Dedifferentiated amniotic fluid mesenchymal stem cell (primary cell): ENCODE measurements around the gene TEX10.
"Not testable (repeated sequence)": the region's sequence is repeated elsewhere in the genome, so short reads cannot be mapped to it uniquely, and the experiment has no call there.

Experiments
- DNase-seq: peaks from one replicate; pipeline ENCODE4 v3.0.0-alpha.2; 2016; ENCODE audit errors: extremely low spot score

TEX10 gene

DNA sequence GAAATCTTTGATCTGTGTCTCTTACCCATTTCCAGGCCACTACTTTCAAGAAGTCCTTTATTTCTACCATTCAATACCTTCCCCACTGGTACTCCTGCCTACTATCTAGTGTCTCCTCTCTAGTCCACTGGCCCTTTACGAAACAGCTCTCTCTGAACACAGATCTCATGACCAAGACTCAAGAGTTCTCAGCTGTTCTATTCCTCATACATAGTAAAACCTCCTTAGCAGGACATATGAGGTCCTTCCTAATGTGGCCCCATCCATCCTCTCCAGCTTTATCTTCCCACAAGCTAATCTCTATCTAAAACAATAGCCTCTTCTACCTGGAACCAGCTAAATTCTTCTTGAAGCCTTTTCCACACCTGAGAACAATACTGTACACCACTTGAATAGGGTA is 2.6 kb downstream of the TEX10 start:
- DNase-seq, result no peak

DNA sequence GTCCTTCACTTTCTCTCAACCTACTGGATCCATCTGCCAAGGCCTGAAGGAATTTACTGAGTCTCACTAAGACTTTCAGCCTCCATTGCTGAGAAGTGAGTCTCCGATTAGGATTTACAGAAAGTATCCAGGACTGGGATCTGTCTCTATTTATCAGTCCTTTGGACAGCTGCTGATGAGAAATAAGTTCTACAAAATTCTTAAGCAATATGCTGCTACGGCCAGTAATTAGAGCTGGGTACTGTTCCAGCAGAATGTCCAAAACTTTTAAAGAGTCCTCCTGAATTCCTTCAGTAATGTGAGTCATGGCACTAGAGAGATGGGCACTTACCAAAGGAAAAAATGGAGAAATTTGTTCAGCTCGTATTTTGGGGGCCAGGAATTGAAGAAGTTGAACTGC is 5.9 kb downstream of the TEX10 start:
- peak; percentile 68 for DNase-seq

- DNase-seq, result no peak
Measured at GRCh38 chr9:100341889-100342288, 10.9 kb downstream of the TEX10 start.

GRCh38 chr9:100340224-100340623 is 12.5 kb downstream of the TEX10 start:
- no peak for DNase-seq

GRCh38 chr9:100338736-100339135 is 14.0 kb downstream of the TEX10 start:
- not testable (repeated sequence) for DNase-seq

- DNase-seq, result peak; percentile 61
Measured at GRCh38 chr9:100324594-100325200, 28.0 kb downstream of the TEX10 start.

DNA sequence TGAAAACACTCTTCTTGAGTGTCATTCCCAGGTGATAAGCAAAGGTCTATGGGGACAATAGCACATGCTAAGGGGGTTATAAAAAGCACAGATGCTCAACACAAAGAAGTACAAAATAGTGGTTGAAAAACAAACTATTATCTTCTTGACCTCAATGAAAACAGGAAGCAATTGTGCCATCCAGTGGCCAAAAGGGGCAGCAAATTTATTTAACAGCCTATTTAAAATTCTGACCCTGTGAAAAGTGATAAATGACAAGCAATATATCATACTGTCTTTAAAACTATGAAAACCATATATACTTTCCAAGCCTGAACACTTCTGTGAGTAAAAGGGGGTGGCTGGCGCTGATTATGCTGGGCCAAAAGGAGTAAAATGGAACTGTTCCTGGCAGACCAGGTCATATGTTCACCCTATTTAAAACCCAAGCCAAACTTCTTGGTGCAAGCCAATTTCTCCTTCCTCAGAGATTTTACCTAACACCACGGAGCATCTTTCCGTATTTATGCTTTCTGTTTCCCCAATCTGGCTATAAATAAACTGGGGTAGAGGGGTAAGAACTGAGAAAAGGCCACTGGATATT is 29.7 kb downstream of the TEX10 start:
- DNase-seq, result peak; percentile 64

DNA sequence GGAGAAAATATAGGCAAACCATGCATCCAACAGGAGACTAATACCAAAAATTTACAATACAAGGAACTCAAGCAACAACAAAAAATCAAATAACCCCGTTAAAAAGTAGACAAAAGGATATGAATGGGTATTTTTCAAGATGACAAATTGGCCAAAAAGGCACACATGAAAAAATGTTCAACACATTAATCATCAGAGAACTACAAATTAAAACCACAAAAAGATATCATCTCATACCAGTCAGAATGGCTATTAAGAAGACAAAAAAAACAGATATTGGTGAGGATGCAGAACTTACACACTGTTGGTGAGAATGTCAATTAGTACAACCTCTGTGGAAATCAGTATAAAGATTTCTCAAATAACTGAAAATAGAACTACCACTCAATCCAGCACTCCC is 35.0 kb downstream of the TEX10 start:
- DNase-seq, result no peak

DNA sequence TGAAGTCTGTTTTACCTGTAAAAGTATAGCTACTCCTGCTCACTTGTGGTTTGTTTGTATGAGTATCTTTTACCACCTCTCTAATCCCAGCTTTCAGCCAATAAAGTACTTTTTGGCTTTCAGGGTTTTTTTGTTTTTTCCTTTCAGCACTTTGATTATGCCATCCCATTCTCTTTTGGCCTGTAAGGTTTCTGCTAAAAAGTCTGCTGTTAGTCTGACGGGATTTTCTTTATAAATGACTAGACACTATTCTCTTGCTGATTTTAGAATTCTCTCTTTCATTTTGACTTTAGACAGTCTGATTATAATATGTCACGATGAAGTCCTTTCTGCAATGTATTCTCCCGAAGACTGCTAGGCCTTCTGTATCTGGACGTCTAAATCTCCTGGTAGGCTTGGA is 37.2 kb downstream of the TEX10 start:
- DNase-seq, result no peak

DNA sequence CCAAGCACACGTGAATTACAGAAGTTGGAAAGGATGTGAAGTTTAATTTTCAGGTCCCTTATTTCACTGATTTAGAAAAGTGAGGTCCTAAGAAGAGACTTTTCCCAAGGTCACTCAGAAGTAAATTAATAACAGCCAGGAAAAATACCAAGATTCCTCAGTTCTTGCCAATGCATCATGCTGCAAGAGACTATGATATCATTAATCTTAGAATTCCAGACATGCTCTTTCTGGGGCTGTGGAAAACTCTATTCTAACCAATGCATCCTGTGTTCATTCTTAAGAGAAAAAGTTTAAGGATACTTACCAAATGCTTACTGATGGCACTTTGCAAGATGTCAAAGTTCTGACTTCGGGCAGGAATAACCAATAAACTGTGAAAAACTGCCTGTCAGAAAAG is 42.8 kb downstream of the TEX10 start:
- DNase-seq, result peak; percentile 37

GRCh38 chr9:100308965-100309564 is 43.7 kb downstream of the TEX10 start:
- DNase-seq, result no peak

- DNase-seq, result no peak
Measured at GRCh38 chr9:100307080-100307479, 45.7 kb downstream of the TEX10 start.

DNA sequence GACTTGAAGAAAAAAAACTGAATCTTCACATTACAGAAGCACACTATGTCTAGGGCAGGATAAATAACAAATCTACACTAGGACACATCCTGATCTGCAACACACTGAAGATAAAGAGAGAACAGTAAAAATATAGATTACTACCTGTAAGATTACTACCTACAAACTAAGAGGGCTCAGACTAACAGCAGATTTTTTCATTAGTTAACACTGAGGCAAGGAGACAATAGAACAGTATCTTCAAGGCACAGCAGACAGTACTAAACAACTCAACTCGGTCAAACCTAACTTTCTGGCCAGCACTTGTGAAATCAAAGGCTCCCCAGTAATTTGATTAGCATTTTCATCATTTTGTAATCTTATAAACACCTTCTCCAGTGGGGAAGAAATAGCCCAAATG is 46.5 kb downstream of the TEX10 start:
- no peak for DNase-seq

DNA sequence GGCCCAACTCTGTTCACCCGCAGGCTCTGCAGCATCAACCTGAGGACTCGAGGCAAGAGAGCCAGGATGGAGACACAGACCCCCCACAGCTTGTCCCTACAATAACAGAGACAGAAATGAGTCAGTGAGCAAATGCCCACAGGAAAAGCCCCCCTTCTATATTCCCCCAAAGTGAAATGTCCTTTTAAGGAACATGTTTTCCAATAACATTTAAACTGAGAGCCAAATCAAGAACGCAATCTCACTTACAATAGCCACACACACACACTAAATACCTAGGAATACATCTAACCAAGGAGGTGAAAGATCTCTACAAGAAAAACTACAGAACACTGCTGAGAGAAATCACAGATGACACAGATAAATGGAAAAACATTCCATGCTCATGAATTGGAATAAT is 49.0 kb downstream of the TEX10 start:
- no peak for DNase-seq

GRCh38 chr9:100298378-100298777 is 54.4 kb downstream of the TEX10 start:
- no peak for DNase-seq

GRCh38 chr9:100296407-100296806 is 56.3 kb downstream of the TEX10 start:
- no peak for DNase-seq

- DNase-seq, result no peak
Measured at GRCh38 chr9:100295240-100295639, 57.5 kb downstream of the TEX10 start.

DNA sequence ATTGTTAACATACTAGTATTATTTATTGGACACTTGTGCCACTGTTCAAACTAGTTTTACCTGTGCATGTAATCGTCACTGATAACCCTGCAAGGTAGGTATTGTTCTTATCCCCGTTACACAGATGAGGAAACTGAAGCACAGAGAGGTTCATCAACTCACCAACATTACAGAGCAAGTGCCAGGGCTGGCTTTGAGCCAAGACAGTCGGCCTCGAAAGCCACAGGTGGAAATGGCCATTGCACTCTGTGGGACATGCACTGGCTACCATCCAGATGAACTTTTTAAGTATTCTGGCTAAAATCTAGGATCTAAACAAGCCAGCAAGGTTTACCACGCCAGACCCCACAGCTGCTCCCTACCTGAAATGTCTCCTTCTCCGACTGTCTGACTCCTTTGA is 57.9 kb downstream of the TEX10 start:
- DNase-seq, result no peak

DNA sequence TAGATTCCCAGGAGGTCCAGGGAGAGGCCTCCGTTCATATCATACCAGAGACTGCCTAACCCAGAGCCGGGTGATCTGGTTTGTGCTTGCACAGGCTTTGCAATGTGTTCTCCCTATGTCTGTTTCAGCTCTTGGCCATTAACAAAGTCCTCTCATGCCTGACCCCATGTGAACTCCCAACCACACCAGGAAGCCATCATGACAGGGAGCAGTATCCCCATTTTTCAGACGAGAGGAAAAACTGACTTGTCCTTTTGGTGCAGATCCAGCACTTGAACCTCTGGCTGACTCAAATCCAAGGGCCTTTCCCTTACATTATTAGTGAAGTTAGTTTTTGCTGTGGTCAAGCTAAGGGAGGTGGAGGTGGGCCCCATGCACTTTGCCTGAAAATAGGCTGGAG is 58.4 kb downstream of the TEX10 start:
- DNase-seq, result no peak

GRCh38 chr9:100292414-100292813 is 60.3 kb downstream of the TEX10 start:
- no peak for DNase-seq

DNA sequence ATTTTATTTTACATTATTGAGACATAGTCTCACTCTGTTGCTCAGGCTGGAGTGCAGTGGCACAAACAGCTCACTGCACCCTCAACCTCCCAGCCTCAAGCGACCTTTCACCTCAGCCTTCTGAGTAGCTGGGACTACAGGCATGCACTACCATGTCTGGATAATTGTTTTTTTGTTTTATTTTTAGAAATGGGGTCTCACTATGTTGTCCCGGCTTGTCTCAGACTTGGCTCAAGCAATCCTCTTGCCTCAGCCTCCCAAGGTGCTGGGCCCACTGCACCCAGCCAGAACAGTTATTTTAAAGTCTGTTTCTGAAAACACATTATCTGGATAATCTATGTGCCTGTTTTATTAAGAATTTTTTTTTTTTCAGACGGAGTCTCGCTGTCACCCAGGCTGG is 62.0 kb downstream of the TEX10 start:
- DNase-seq, result no peak

DNA sequence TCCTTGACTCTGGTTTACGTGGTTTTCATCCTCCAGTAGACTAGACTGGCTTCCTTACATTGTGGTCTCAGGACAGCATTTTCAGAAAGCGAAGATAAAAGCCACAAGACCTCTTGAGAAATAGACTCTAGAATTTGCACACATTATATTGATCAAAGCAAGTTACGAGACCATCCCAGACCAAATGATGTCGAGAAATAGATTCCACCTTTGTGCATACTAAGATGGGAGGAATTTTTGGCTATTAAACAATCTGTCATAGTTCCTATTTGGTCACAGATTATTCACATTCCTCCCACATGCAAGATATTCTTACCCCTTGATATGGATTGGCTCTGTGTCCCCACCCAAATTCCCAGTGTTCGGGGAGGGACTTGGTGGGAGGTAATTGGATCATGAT is 65.6 kb downstream of the TEX10 start:
- DNase-seq, result no peak

DNA sequence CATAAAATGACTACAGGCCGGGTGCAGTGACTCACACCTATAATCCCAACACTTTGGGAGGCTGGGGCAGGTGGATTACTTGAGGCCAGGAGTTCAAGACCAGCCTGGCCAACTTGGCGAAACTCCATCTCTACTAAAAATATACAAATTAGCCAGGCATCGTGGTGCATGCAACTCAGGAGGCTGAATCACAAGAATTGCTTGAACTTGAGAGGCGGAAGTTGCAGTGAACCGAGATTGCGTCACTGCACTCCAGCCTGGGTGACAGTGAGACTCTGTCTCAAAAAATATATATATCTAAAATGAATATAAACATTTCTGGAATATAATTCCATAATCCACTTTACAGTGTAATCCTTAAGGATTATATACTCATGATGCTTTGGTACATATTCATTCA is 66.5 kb downstream of the TEX10 start:
- no peak for DNase-seq

- DNase-seq, result no peak
Measured at GRCh38 chr9:100285601-100286000, 67.1 kb downstream of the TEX10 start.
